Activated T-cell treated with anti-CD3 and anti-CD28 coated beads, Interleukin-2, amount 50 U/mL, for 4 hours (primary cell): ENCODE data around the gene ACR. TPM values are rescaled to one million over a fixed set of nuclear protein-coding genes. Genes with fewer than 3 reads are reported as not detected.
"Not testable (repeated sequence)": the region's sequence is repeated elsewhere in the genome, so short reads cannot be mapped to it uniquely, and the experiment has no call there.

ENCODE experiments used
- ATAC-seq, 2 donors: fragments of 200-7000 bp; cut with Tn5 transposase; one replicate each; pipeline ENCODE4 v1.10.0; 2021
- DNase-seq: peaks from one replicate; pipeline ENCODE4 v3.0.0-alpha.2; 2020
- H3K27me3 Mint-ChIP-seq: one replicate; pipeline ENCODE4 v1.8.0; 2021; ENCODE audit warnings: low read depth, mixed read lengths
- H3K36me3 Mint-ChIP-seq: one replicate; pipeline ENCODE4 v1.8.0; 2022; ENCODE audit warnings: mixed read lengths; ENCODE audit not compliant: insufficient read depth
- H3K4me1 Mint-ChIP-seq: one replicate; pipeline ENCODE4 v1.8.0; 2021; ENCODE audit warnings: low read depth, mixed read lengths
- H3K4me3 Mint-ChIP-seq: one replicate; pipeline ENCODE4 v1.8.0; 2021; ENCODE audit warnings: mild to moderate bottlenecking, moderate library complexity, mixed read lengths
- H3K9me3 Mint-ChIP-seq: one replicate; pipeline ENCODE4 v1.8.0; 2021; ENCODE audit warnings: mixed read lengths
- total RNA-seq, 3 donors: library from RNA; stranded (reverse); gene quantifications; one replicate each; pipeline ENCODE4 v1.2.1, GENCODE V29; 2021

The ACR gene
- total RNA-seq, 3 donors from 2014 or later, result not detected

GRCh38 chr22:50783880-50784276 is 45.9 kb downstream of the ACR start:
- H3K27me3 Mint-ChIP-seq, DNase-seq, H3K9me3 Mint-ChIP-seq, H3K4me1 Mint-ChIP-seq, H3K36me3 Mint-ChIP-seq: not testable (repeated sequence)
- peak overlapping the region; percentile 85 for H3K4me3 Mint-ChIP-seq
- ATAC-seq, result peak; percentile 19 to 38

GRCh38 chr22:50785289-50785688 is 47.3 kb downstream of the ACR start:
- not testable (repeated sequence) for ATAC-seq, H3K27me3 Mint-ChIP-seq, H3K4me1 Mint-ChIP-seq, H3K36me3 Mint-ChIP-seq, H3K9me3 Mint-ChIP-seq, DNase-seq
- H3K4me3 Mint-ChIP-seq, result peak overlapping the region; percentile 54

DNA sequence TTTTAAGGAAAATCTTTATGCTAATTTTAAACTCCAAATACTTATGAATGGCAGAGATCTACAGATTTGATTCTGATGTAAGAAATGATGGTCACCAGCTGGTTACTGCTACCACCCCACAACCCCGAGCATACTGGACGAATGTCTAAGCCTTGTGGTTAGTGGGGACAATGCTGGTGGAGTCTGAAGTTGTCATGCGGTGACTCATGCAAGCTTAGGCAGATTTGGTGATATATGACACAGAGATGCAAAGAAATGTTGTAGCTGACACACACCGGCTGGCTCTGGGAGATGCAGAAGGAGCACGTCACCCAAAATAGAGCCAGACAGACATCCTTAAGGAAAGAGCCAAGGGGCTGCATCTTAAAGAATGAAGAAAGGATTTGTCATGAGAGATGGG is 48.9 kb downstream of the ACR start:
- H3K4me3 Mint-ChIP-seq, ATAC-seq, H3K27me3 Mint-ChIP-seq, H3K4me1 Mint-ChIP-seq, H3K36me3 Mint-ChIP-seq, H3K9me3 Mint-ChIP-seq, DNase-seq: not testable (repeated sequence)

Other genes with a start within 250 kb of the ACR start
- gene LMF2, start 230.5 kb upstream of the ACR start, total RNA-seq, result 10 to 100 TPM; 68.7 to 79.9 (median 72.2) TPM
- 100 to 1,000 TPM; 152 to 175 (median 156) TPM for gene NCAPH2, start 230.0 kb upstream of the ACR start, total RNA-seq
- gene SCO2, start 212.6 kb upstream of the ACR start, total RNA-seq, result 10 to 100 TPM; 12.7 to 14.4 (median 14.2) TPM
- 100 to 1,000 TPM in 1 of 3 donors, 10 to 100 TPM in 2; 64.4 to 103 (median 66.1) TPM for gene TYMP, start 208.2 kb upstream of the ACR start, total RNA-seq
- gene KLHDC7B, start 192.3 kb upstream of the ACR start, total RNA-seq, result 1 to 10 TPM; 5.4 to 7.4 (median 6.4) TPM
- not detected for gene SYCE3, start 175.3 kb upstream of the ACR start, total RNA-seq
- gene CPT1B, start 159.8 kb upstream of the ACR start, total RNA-seq, result 10 to 100 TPM; 30.0 to 38.3 (median 32.7) TPM
- 10 to 100 TPM; 56.1 to 63.2 (median 60.7) TPM for gene CHKB, start 155.4 kb upstream of the ACR start, total RNA-seq
- gene MAPK8IP2, start 137.4 kb upstream of the ACR start, total RNA-seq, result under 1 TPM; 0.05 to 0.38 (median 0.16) TPM
- 10 to 100 TPM; 10.5 to 13.1 (median 11.0) TPM for gene ARSA, start 110.1 kb upstream of the ACR start, total RNA-seq
- gene SHANK3, start 65.4 kb upstream of the ACR start, total RNA-seq, result under 1 TPM; 0.05 to 0.24 (median 0.08) TPM
- 10 to 100 TPM; 28.3 to 38.4 (median 28.4) TPM for gene RABL2B, start 45.4 kb downstream of the ACR start, total RNA-seq